Anterior cingulate cortex (tissue), 58 donors: ENCODE results near the gene PCP2.

Experiments used
- DNase-seq, 58 donors: peaks; one replicate each; lab custom pipeline; 2025; lab: John Stamatoyannopoulos, UW

PCP2 gene

GRCh38 chr19:7633698-7634097 is at the start of gene PCP2:
Gene PCP2, minus strand, starts transcription at chr19:7633719. Its CDS starts 262 bp downstream, at chr19:7633457.
- DNase-seq, result no peak

GRCh38 chr19:7682175-7682855 is 48.8 kb upstream of the PCP2 start:
- DNase-seq, result peak in 20 of 58 donors; percentile 12 to 75 (median 38)

GRCh38 chr19:7681340-7682174 is 48.0 kb upstream of the PCP2 start:
- DNase-seq, result peak in 54 of 58 donors; percentile 6 to 82 (median 48)

GRCh38 chr19:7680606-7681339 is 47.3 kb upstream of the PCP2 start, which contains the start of gene TRAPPC5:
Gene TRAPPC5, plus strand, starts transcription at chr19:7680833. Its CDS starts 1,421 bp downstream, at chr19:7682254.
- DNase-seq, result peak in 57 of 58 donors; percentile 25 to 91 (median 77)

- peak in 1 of 58 donors; percentile 39 for DNase-seq
These were observed 46.5 kb upstream of the PCP2 start for GRCh38 chr19:7679771-7680605.

GRCh38 chr19:7678971-7679751 is 45.6 kb upstream of the PCP2 start:
- DNase-seq, result peak in 11 of 58 donors; percentile 2 to 19 (median 5)

GRCh38 chr19:7677669-7678311 is 44.3 kb upstream of the PCP2 start:
- DNase-seq, result no peak

- no peak for DNase-seq
These were observed 43.3 kb upstream of the PCP2 start, which contains the start of gene MCEMP1 for GRCh38 chr19:7676854-7677253. Gene MCEMP1, plus strand, starts transcription at chr19:7677090. Its CDS starts 31 bp downstream, at chr19:7677121.

- no peak for DNase-seq
These were observed 42.9 kb upstream of the PCP2 start for GRCh38 chr19:7676376-7676775.

GRCh38 chr19:7674010-7675005 is 40.8 kb upstream of the PCP2 start:
- peak in 43 of 58 donors; percentile 3 to 76 (median 32) for DNase-seq

GRCh38 chr19:7672522-7672921 is 39.0 kb upstream of the PCP2 start:
- DNase-seq, result no peak

- no peak for DNase-seq
These were observed 37.3 kb upstream of the PCP2 start for GRCh38 chr19:7670790-7671189.

GRCh38 chr19:7670150-7670783 is 36.7 kb upstream of the PCP2 start:
- DNase-seq, result peak in 40 of 58 donors; percentile 3 to 77 (median 31)

GRCh38 chr19:7669641-7670040 is 36.1 kb upstream of the PCP2 start:
- peak in 1 of 58 donors; percentile 51 for DNase-seq

GRCh38 chr19:7668842-7669241 is 35.3 kb upstream of the PCP2 start, which contains the start of gene RETN:
Gene RETN, plus strand, starts transcription at chr19:7669049. Its CDS starts 278 bp downstream, at chr19:7669327.
- no peak for DNase-seq

GRCh38 chr19:7665076-7665475 is 31.6 kb upstream of the PCP2 start:
- DNase-seq, result peak in 8 of 58 donors; percentile 3 to 52 (median 10)
